GM19328 (cell line): ENCODE data around the gene XRRA1.
A peak's percentile ranks its signal among the peaks of the same experiment; 100 is the strongest.
"Not testable (repeated sequence)": the region's sequence is repeated elsewhere in the genome, so short reads cannot be mapped to it uniquely, and the experiment has no call there.

Experiments
- ATAC-seq: cut with Tn5 transposase; IDR thresholded peaks from one replicate; pipeline ENCODE4 v1.9.1; 2021; ENCODE audit warnings: mild to moderate bottlenecking, moderate library complexity; ENCODE audit not compliant: unreplicated experiment

Gene XRRA1

GRCh38 chr11:74948898-74949752, at the start of gene XRRA1, which contains the start of gene SPCS2:
Gene XRRA1 (minus strand): TSS chr11:74949091. CDS start chr11:74940878, 8,213 bp downstream.
Gene SPCS2 (plus strand): TSS chr11:74949266. CDS start chr11:74949286, 20 bp downstream.
- peak; percentile 93 for ATAC-seq

DNA sequence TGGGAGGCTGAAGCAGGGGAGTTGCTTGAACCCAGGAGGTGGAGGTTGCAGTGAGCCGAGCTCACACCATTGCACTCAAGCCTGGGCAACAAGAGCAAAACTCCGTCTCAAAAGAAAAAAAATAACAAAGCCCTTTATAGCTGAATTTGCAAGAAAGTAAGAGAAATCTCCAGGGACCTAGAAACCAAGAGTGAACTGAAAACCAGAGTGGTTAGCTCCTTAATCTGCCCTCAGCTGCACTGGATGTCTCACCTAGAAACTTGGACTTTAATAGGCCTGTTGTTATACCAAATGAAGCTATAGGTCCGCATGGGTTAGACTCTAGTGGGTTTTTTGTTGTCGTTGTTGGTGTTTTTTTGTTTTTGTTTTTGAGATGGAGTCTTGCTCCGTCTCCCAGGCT, 44.0 kb upstream of the XRRA1 start:
- no peak for ATAC-seq

GRCh38 chr11:74990941-74991340, 42.0 kb upstream of the XRRA1 start:
- ATAC-seq, result no peak

GRCh38 chr11:74990150-74990549, 41.3 kb upstream of the XRRA1 start:
- not testable (repeated sequence) for ATAC-seq

- peak; percentile 11 for ATAC-seq
Observed at GRCh38 chr11:74989260-74989638, 40.4 kb upstream of the XRRA1 start.

GRCh38 chr11:74988541-74989259, 39.8 kb upstream of the XRRA1 start, which contains the start of gene NEU3:
Gene NEU3 (plus strand): TSS chr11:74988933. CDS start chr11:74989061, 128 bp downstream.
- peak; percentile 87 for ATAC-seq

- no peak for ATAC-seq
Observed at GRCh38 chr11:74984730-74985129, 35.8 kb upstream of the XRRA1 start.

DNA sequence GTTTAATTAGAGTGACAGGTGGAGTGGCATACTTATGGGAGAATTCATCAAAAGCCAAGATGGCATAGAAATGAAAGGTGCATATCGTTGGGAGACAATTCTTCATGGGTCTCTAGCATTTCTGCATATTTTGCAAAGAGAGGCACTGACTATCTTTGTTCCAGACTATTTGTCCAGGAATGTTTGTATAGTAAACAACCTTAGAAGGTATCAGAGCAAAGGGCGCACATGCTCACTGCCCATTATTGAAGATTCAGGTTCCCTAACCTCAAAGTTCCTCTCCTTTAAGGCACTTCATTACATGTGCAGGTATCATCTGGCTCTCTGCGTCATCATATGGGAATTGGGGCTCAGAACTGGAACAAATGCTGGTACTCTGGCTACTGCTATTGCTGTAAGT, 35.2 kb upstream of the XRRA1 start:
- no peak for ATAC-seq

GRCh38 chr11:74981888-74982287, 33.0 kb upstream of the XRRA1 start:
- no peak for ATAC-seq

GRCh38 chr11:74980634-74981033, 31.7 kb upstream of the XRRA1 start:
- no peak for ATAC-seq

- no peak for ATAC-seq
Observed at GRCh38 chr11:74978041-74978440, 29.1 kb upstream of the XRRA1 start.

GRCh38 chr11:74971424-74971823, 22.5 kb upstream of the XRRA1 start:
- no peak for ATAC-seq

DNA sequence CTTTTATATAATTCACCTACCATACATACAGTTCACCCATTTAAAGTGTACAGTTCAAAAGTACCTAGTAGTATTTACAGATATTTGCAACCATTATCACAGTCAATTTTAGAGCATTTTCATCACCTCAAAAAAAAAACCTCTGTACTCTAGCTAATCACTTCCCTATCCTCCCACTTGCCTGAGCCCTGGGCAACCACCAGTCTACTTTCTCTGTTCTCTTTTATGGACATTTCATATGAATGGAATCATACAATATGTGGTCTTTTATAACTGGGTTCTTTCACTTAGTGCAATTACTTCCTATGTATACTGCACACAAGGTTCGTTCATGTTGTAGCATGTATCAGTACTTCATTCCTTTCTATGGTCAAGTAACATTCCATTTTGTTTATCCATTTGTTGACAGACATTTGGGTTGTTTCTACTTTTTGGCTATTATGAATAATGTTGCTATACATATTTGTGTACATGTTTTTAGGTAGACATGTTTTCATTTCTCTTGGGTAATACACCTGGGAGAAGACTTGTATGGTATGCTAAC, 22.0 kb upstream of the XRRA1 start:
- no peak for ATAC-seq

DNA sequence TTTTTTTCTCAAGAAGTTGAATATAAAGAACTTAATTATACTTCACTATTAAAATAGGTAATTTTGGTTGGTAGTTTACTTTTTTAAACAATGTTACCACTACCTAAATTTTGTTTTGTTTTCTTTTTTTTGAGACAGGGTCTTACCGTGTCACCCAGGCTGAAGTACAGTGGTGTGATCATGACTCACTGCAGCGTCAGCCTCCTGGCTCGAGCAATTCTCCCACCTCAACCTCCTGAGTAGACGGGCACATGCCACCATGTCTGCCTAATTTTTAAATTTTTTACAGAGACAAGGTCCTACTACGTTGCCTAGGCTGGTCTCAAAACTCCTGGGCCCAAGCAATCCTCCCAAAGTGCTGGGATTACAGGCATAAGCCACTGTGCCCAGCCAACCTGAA, 17.8 kb upstream of the XRRA1 start:
- no peak for ATAC-seq

DNA sequence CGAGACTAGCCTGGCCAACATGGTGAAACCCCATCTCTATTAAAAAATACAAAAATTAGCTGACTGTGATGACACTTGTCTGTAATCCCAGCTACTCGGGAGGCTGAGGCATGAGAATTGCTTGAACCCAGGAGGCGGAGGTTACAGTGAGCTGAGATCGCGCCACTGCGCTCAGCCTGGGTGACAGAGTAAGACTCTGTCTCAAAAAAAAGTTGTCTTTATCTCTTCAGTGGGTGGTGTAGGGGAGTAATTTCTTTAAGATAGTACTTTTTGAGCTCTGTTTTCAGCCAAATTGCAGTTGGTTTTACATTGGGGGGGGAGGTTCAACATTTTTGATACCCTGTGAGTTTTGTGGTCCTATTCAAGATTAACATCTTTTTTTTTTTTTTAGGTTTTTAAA, 11.2 kb upstream of the XRRA1 start:
- ATAC-seq, result not testable (repeated sequence)

DNA sequence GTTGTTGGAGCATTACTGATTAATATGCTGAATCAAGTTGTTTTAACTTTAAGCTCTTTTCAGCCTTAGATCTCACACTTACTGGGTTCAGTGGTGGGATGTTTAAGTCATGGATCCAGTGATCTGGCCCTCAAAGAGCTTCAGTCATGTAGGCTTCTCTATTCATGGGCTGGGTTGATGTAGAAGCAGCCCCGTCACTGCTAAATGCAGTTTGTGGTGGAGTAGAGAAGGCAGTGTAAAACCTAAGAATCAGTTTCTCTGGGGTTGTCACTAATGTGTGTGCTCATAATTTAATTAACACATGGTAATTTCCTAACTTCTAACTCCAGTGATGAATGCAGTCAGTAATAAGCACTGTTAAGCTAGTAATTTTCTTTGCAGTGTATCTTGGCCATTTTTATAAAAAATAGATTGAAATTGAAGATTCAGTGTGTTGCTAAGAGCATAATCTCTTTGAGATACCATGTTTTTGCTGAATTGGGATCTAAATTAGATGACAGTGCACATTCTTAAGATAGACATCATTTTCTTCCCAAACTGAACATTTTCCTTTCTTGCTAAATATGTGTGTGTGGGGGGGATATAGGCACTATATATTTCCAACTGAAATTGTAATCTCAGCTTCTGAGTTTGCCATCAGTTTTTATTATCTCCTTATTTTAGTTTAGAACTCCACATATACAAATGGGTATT, 9.2 kb upstream of the XRRA1 start:
- ATAC-seq, result no peak

DNA sequence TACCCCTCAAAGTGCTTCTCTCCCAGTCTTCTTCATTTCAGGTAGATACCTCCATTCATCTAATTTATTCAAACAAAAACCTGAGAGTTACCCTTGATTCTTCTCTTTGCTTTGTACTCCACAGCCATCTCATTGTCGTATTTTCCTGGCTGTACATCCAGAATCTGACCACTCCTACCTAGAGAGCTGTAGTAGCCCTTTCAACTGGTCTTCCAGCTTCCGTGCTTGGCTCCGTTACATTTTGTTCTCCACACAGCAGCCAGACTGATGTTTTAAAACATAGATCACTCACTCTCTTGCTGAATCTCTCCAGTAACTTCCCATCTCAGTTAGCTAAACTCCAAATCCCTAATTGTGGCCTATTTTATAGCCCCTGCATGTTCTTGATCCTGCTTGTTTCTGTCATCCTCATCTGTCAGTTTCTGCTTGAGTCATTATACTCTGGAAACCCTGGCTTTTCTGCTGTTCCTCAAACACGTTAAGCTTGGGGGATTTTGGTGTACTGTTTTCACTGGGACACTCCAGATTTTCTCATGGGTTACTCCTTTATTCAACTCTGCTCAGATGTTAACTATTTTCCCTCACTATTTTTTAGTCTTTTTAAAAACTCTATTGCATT, 7.6 kb upstream of the XRRA1 start:
- ATAC-seq, result no peak

DNA sequence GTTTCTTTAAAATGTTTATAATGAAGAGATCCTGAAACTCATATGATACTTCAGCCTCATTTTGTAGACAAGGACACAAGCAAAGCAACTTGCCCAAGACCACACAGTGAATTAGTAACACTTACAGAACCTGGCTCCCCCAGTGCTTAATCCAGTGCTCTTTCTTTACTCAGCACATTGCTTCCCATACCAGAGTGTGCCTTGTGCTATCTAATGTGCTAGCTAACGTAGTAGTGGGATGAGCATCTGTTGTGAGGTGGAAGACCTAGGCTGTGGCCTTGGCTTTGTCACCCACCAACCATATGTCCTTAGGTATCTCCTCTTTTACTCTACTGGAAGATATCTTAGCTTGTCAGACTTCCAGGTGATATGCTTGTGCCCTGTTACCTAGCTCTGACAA, 5.3 kb upstream of the XRRA1 start:
- ATAC-seq, result no peak

GRCh38 chr11:74953451-74953850, 4.6 kb upstream of the XRRA1 start:
- no peak for ATAC-seq

DNA sequence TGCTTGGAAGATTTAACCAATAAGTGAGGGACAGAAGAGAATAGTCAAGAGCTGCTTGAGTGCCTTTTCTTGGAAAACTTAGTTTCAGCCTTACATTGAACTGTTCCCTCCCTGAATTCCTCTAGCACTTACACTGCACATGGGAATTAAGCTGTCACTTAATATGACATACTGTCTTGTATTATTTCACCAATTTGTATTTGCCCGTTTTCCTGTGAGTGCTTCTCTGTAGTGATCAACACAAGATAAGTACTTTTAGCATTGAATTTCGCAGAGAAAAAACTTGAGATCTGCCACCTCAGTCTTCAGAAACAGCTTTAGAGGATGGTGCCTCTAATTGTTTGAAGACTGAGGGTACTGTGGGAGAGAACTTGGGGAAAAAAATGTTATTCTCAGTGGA, 3.9 kb upstream of the XRRA1 start:
- ATAC-seq, result no peak

DNA sequence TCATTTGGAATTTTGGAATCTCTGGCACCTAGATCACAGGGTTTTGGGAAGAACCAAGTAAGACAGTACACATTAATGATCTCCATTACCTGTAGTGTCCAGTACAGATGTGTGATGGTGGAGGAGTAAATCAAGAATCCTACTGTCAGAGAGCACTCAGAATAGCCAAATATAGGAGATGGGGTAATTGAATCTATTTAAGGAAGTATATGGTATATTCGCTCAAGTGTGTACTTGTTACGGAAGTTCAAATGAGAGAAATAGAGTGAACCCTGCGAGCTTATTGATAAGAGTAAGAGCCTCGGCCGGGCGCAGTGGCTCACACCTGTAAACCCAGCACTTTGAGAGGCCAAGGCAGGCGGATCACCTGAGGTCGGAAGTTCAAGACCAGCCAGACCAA, 2.3 kb upstream of the XRRA1 start:
- no peak for ATAC-seq
